Measurements from ENCODE around the gene DENND5A. TPM values are rescaled to one million over a fixed set of nuclear protein-coding genes. Genes with fewer than 3 reads are reported as not detected.
A peak's percentile ranks its signal among the peaks of the same experiment; 100 is the strongest.
"Not testable (repeated sequence)": the region's sequence is repeated elsewhere in the genome, so short reads cannot be mapped to it uniquely, and the experiment has no call there.

Gene DENND5A
- total and polyA plus RNA-seq, 8 donors, result 65.7 to 106 (median 96.7) TPM

DNA sequence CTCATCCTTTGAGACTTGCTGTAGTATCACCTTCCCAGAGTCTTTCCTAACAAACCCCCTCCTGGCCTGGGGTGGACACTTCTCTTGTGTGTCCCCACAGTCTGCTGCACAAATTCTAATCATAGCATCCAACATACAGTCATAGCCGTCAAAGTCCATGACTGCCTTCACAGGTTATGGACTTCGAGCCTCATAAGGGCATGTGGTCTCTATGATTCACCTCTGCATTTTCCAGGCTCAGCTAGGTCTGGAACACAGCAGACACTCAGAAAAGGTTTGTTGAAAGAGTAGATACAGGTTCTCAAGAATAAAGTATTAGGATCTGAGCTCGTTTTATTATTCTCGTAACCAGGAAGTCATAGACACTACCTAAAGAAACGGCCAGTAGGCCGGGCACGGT lies 160.6 kb downstream of the DENND5A start:
- Histone ChIP-seq H3K4me1 (no peaks in the 10 kb centered on the region), H3K4me3 (no peak overlapping the region), H3K9me3 (no peaks in the 10 kb centered on the region), H3K36me3 (no peaks in the 10 kb centered on the region), H3K27me3 (no peaks in the 10 kb centered on the region), H3K27ac (no peak overlapping the region)
- intact Hi-C loops (cut with DNase I), result no loop called here
- TF ChIP-seq, protein P1, sequence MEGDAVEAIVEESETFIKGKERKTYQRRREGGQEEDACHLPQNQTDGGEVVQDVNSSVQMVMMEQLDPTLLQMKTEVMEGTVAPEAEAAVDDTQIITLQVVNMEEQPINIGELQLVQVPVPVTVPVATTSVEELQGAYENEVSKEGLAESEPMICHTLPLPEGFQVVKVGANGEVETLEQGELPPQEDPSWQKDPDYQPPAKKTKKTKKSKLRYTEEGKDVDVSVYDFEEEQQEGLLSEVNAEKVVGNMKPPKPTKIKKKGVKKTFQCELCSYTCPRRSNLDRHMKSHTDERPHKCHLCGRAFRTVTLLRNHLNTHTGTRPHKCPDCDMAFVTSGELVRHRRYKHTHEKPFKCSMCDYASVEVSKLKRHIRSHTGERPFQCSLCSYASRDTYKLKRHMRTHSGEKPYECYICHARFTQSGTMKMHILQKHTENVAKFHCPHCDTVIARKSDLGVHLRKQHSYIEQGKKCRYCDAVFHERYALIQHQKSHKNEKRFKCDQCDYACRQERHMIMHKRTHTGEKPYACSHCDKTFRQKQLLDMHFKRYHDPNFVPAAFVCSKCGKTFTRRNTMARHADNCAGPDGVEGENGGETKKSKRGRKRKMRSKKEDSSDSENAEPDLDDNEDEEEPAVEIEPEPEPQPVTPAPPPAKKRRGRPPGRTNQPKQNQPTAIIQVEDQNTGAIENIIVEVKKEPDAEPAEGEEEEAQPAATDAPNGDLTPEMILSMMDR (IDR thresholded peaks at IDR 0.05), result no peak
- no peak for DNase-seq
- no peak for ATAC-seq

GRCh38 chr11:9103542-9104276 lies 161.4 kb downstream of the DENND5A start:
- H3K4me3 ChIP-seq, result no peak overlapping the region
- DNase-seq (no peak), ATAC-seq (peak; percentile 89)
- no peaks in the 10 kb centered on the region for H3K9me3 ChIP-seq
- H3K27ac ChIP-seq, result no peak overlapping the region
- TF ChIP-seq, protein P1 (IDR thresholded peaks at IDR 0.05), result no peak
- no peaks in the 10 kb centered on the region for H3K4me1 ChIP-seq
- no peaks in the 10 kb centered on the region for H3K36me3 ChIP-seq
- intact Hi-C loops (cut with DNase I), result no loop called here
- H3K27me3 ChIP-seq, result no peaks in the 10 kb centered on the region

- H3K4me3 ChIP-seq, result no peak overlapping the region
- no peak overlapping the region for H3K27ac ChIP-seq
- ATAC-seq, result no peak
- H3K4me1 ChIP-seq, result no peaks in the 10 kb centered on the region
- no peaks in the 10 kb centered on the region for H3K36me3 ChIP-seq
- H3K9me3 ChIP-seq, result no peaks in the 10 kb centered on the region
- intact Hi-C loops (cut with DNase I), result no loop called here
- H3K27me3 ChIP-seq, result no peaks in the 10 kb centered on the region
- TF ChIP-seq, protein P1 (IDR thresholded peaks at IDR 0.05), result no peak
- no peak for DNase-seq
Observed at GRCh38 chr11:9099617-9100016, 165.5 kb downstream of the DENND5A start.

- H3K36me3 ChIP-seq; ATAC-seq; H3K27ac ChIP-seq; H3K27me3 ChIP-seq; DNase-seq; H3K9me3 ChIP-seq; intact Hi-C loops (cut with DNase I); H3K4me3 ChIP-seq; H3K4me1 ChIP-seq: not testable (repeated sequence)
Observed at GRCh38 chr11:9098455-9098854, 166.7 kb downstream of the DENND5A start.

- ATAC-seq; H3K9me3 ChIP-seq; H3K4me1 ChIP-seq; DNase-seq; H3K4me3 ChIP-seq; H3K27ac ChIP-seq; intact Hi-C loops (cut with DNase I); H3K36me3 ChIP-seq: not testable (repeated sequence)
- peaks cover 0 to 13% of the 10 kb centered on the region in 2 donors for H3K27me3 ChIP-seq
Observed at GRCh38 chr11:9097186-9097943, 167.8 kb downstream of the DENND5A start.

DNA sequence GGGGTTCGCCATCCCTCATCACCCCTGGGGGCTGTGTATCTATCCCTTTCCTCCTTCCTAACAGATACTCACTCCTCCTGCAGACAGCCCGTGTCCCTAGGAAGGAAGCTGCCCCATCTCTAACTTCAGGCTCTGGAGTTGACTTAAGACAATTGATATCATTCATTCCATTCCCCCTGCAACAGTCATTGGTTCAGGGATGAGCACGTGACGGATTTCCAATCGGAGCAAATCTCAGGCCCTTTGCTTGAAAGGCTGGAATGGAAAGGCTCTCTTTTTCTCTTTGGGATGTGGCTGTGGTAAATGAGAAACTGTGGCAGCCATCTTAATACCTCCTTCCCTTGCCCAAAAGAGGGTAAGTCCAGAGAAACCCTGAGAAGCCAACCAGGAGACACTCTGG lies 168.7 kb downstream of the DENND5A start:
- Histone ChIP-seq H3K27me3 (peaks cover 0 to 22% of the 10 kb centered on the region in 2 donors), H3K4me1 (peaks cover 0 to 5% of the 10 kb centered on the region in 2 donors), H3K36me3 (no peaks in the 10 kb centered on the region), H3K4me3 (no peak overlapping the region), H3K9me3 (no peaks in the 10 kb centered on the region), H3K27ac (no peak overlapping the region)
- DNase-seq, result no peak
- ATAC-seq, result no peak
- TF ChIP-seq, protein P1 (IDR thresholded peaks at IDR 0.05), result no peak
- intact Hi-C loops (cut with DNase I), result no loop called here
